ENCODE results near the gene PDLIM7. TPM values are rescaled to one million over a fixed set of nuclear protein-coding genes. Genes with fewer than 3 reads are reported as not detected.

Gene PDLIM7
- total RNA-seq, 2 experiments from 2014 or later, result 50.2 to 56.6 TPM

DNA sequence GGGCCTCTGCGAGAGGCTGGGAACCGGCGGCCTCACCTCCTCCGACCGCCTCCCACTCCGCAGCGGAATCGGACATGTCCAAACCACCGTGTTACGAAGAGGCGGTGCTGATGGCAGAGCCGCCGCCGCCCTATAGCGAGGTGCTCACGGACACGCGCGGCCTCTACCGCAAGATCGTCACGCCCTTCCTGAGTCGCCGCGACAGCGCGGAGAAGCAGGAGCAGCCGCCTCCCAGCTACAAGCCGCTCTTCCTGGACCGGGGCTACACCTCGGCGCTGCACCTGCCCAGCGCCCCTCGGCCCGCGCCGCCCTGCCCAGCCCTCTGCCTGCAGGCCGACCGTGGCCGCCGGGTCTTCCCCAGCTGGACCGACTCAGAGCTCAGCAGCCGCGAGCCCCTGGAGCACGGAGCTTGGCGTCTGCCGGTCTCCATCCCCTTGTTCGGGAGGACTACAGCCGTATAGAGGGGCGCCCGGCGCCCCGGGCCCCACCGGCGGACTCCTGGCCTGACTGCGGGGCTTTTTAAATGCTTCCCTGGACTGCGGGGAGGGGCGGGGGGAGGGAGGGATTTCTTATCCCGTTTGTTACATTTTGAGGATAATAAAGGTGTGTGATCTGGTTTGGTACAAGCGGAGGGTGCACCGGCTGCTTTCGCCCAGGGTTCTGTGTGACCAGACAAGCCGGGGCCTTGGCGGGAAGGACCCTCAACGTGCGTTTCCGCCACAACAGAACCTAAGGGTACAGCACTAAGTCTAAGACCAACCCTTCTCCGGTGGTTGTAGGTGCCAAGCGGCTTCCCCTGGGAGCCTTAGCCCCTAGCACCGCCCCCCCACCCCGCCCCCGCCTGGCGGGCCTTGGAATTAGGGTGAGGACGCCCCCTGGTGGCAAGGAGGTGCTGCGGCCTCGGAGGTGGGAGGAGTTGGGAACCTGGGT, 41.5 kb downstream of the PDLIM7 start:
- peak; percentile 97 for DNase-seq
- Mint-ChIP-seq H3K36me3 (no peaks in the 10 kb centered on the region), H3K4me3 (peak overlapping the region; percentile 78), H3K27ac (peak overlapping the region; percentile 75), H3K4me1 (ENCODE audit: low read depth) (peaks cover 11% of the 10 kb centered on the region), H3K9me3 (no peaks in the 10 kb centered on the region), H3K27me3 (no peaks in the 10 kb centered on the region)
- CTCF ChIA-PET, result interaction anchor here (0.6 to 29.1 kb wide), 43 partner anchors 11 to 154 kb away, joined by 3 to 624 read pairs (median 9); partner anchors contain the start of genes DDX41, F12, GRK6 and LMAN2
- intact Hi-C loops (cut with micrococcal nuclease), result loop anchor here (1.0 to 2.0 kb wide), 5 partner anchors 17 to 323 kb away; partner anchors contain the start of genes DBN1, NSD1 and PDLIM7
- POLR2A ChIA-PET, result interaction anchor here (0.7 to 5.2 kb wide), 18 partner anchors 10 to 98 kb away, joined by 3 to 54 read pairs (median 5); partner anchors contain the start of genes DBN1, GRK6, PDLIM7 and PRR7

DNA sequence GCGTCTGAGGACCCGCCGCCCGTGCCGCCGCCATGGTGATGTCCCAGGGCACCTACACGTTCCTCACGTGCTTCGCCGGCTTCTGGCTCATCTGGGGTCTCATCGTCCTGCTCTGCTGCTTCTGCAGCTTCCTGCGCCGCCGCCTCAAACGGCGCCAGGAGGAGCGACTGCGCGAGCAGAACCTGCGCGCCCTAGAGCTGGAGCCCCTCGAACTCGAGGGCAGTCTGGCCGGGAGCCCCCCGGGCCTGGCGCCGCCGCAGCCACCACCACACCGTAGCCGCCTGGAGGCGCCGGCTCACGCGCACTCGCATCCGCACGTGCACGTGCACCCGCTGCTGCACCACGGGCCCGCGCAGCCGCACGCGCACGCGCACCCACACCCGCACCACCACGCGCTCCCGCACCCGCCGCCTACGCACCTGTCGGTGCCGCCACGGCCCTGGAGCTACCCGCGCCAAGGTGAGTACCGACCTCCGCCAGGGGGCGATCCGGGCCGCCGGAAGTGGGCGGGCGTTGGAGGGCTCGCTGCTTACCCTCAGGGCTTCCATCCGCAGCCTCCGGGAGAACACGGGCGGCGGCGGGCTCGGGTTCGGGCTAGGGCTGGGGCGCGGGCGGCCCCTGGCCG, 42.3 kb downstream of the PDLIM7 start:
- H3K4me1 Mint-ChIP-seq (ENCODE audit: low read depth), result peaks cover 11% of the 10 kb centered on the region
- CTCF ChIA-PET, result interaction anchor here (0.6 to 29.1 kb wide), 45 partner anchors 10 to 158 kb away, joined by 3 to 624 read pairs (median 7); partner anchors contain the start of genes DDX41, F12, GRK6 and LMAN2
- no peaks in the 10 kb centered on the region for H3K36me3 Mint-ChIP-seq
- peak overlapping the region; percentile 66 for H3K27ac Mint-ChIP-seq
- peak overlapping the region; percentile 78 for H3K4me3 Mint-ChIP-seq
- intact Hi-C loops (cut with micrococcal nuclease), result loop anchor here (1.0 kb wide), 2 partner anchors 26 to 42 kb away; partner anchors contain the start of gene PDLIM7
- H3K9me3 Mint-ChIP-seq, result no peaks in the 10 kb centered on the region
- peak; percentile 95 for DNase-seq
- no peaks in the 10 kb centered on the region for H3K27me3 Mint-ChIP-seq
- POLR2A ChIA-PET, result interaction anchor here (0.7 to 5.2 kb wide), 17 partner anchors 9 to 97 kb away, joined by 3 to 54 read pairs (median 5); partner anchors contain the start of genes DBN1, GRK6, PDLIM7 and PRR7

- Mint-ChIP-seq H3K27ac (peak overlapping the region; percentile 66), H3K36me3 (no peaks in the 10 kb centered on the region), H3K27me3 (no peaks in the 10 kb centered on the region), H3K4me1 (ENCODE audit: low read depth) (peaks cover 11% of the 10 kb centered on the region), H3K9me3 (no peaks in the 10 kb centered on the region), H3K4me3 (peak overlapping the region; percentile 78)
- ChIA-PET POLR2A (interaction anchor here (0.6 to 5.2 kb wide), 15 partner anchors 9 to 97 kb away, joined by 3 to 54 read pairs (median 6); partner anchors contain the start of genes DBN1, GRK6, PDLIM7 and PRR7), CTCF (interaction anchor here (0.6 to 29.1 kb wide), 38 partner anchors 9 to 500 kb away, joined by 3 to 624 read pairs (median 9); partner anchors contain the start of genes F12, GRK6, LMAN2 and MXD3)
- DNase-seq, result peak; percentile 95
- intact Hi-C loops (cut with micrococcal nuclease), result loop anchor here (1.0 kb wide), 5 partner anchors 25 to 64 kb away; partner anchors contain the start of genes GRK6 and PDLIM7
Measured at GRCh38 chr5:177454397-177455035, 42.9 kb downstream of the PDLIM7 start.

- Mint-ChIP-seq H3K4me1 (ENCODE audit: low read depth) (peaks cover 11% of the 10 kb centered on the region), H3K27me3 (no peaks in the 10 kb centered on the region)
- CTCF ChIA-PET, result interaction anchor here (0.6 to 29.1 kb wide), 25 partner anchors 9 to 499 kb away, joined by 3 to 624 read pairs (median 12); partner anchors contain the start of genes F12, GRK6, LMAN2 and MXD3
Measured at GRCh38 chr5:177453852-177454396, 43.5 kb downstream of the PDLIM7 start.

DNA sequence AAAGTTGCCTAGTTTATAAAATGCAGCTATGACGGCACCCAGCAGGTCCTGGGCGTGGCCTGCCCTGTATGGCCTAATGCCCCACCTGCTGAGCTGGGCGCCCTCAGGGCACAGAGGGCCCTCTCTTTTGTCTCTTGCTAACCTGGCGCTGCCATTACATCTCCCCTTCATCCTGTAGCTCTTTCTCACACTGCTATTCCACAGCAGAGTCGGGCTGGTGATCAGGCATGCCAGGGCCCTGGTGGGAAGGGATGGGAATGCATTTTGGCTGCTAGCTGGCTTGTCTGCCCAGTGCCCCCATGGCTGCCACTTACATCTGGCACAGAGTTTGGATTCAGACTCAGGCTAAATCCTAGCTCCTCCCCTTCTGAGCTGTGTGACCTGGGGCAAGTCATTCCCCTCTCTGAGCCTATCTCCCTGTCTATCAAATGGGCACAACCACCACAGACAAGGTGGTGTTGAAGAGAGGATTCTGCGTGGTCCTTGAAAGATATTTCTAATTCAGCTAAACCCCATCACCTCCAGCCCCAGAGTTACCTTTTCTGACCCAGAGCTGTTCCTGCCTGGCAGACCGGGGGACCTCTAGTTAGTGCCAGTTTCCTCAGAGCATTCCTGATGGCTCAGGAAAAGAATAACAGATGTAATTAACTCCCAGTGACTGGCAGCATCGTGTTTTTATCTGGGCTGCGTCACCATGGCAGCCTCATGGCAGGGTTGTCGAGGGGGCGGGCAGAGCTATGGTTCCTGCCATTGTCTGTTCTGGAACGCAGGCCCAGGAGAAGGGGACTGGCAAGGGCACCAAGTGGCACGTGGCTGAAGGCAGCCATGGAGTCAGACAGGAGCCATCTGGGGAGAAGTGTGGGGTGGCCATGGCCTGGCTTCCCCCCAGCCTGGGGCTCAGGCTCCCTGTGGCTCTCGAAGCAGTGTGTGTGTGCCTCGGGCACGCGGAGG, 44.4 kb downstream of the PDLIM7 start:
- intact Hi-C loops (cut with micrococcal nuclease), result no loop called here
- POLR2A ChIA-PET, result interaction anchor here (0.8 to 5.2 kb wide), 6 partner anchors 9 to 63 kb away, joined by 4 to 54 read pairs (median 14); partner anchors contain the start of gene GRK6
- Mint-ChIP-seq H3K27me3 (no peaks in the 10 kb centered on the region), H3K4me1 (ENCODE audit: low read depth) (peaks cover 20% of the 10 kb centered on the region), H3K36me3 (no peaks in the 10 kb centered on the region), H3K9me3 (no peaks in the 10 kb centered on the region), H3K4me3 (no peak overlapping the region), H3K27ac (no peak overlapping the region)
- CTCF ChIA-PET, result interaction anchor here (1.0 to 29.1 kb wide), 19 partner anchors 8 to 144 kb away, joined by 3 to 624 read pairs (median 9); partner anchors contain the start of genes F12, GRK6, LMAN2 and PFN3
- DNase-seq, result no peak

More at GRCh38 chr5:177453852-177454396, 43.5 kb downstream of the PDLIM7 start:
- no peaks in the 10 kb centered on the region for H3K9me3 Mint-ChIP-seq
- H3K4me3 Mint-ChIP-seq, result peak overlapping the region; percentile 68
- H3K27ac Mint-ChIP-seq, result no peak overlapping the region
- no peaks in the 10 kb centered on the region for H3K36me3 Mint-ChIP-seq
- POLR2A ChIA-PET, result interaction anchor here (0.6 to 5.2 kb wide), 9 partner anchors 8 to 77 kb away, joined by 3 to 54 read pairs (median 16); partner anchors contain the start of genes GRK6 and PRR7
- no peak for DNase-seq
- intact Hi-C loops (cut with micrococcal nuclease), result loop anchor here (1.0 kb wide), 3 partner anchors 28 to 64 kb away; partner anchors contain the start of gene GRK6

GRCh38 chr5:177450667-177451424, 46.6 kb downstream of the PDLIM7 start:
- H3K36me3 Mint-ChIP-seq, result no peaks in the 10 kb centered on the region
- DNase-seq, result no peak
- POLR2A ChIA-PET, result interaction anchor here (1.0 to 14.3 kb wide), 5 partner anchors 21 to 61 kb away, joined by 4 to 319 read pairs (median 54); partner anchors contain the start of gene GRK6
- H3K4me3 Mint-ChIP-seq, result no peak overlapping the region
- H3K9me3 Mint-ChIP-seq, result no peaks in the 10 kb centered on the region
- no peak overlapping the region for H3K27ac Mint-ChIP-seq
- H3K27me3 Mint-ChIP-seq, result no peaks in the 10 kb centered on the region
- peaks cover 25% of the 10 kb centered on the region for H3K4me1 Mint-ChIP-seq (ENCODE audit: low read depth)
- intact Hi-C loops (cut with micrococcal nuclease), result no loop called here
- CTCF ChIA-PET, result interaction anchor here (1.2 to 29.1 kb wide), 4 partner anchors 46 to 141 kb away, joined by 4 to 624 read pairs (median 92); partner anchors contain the start of genes F12 and PFN3

DNA sequence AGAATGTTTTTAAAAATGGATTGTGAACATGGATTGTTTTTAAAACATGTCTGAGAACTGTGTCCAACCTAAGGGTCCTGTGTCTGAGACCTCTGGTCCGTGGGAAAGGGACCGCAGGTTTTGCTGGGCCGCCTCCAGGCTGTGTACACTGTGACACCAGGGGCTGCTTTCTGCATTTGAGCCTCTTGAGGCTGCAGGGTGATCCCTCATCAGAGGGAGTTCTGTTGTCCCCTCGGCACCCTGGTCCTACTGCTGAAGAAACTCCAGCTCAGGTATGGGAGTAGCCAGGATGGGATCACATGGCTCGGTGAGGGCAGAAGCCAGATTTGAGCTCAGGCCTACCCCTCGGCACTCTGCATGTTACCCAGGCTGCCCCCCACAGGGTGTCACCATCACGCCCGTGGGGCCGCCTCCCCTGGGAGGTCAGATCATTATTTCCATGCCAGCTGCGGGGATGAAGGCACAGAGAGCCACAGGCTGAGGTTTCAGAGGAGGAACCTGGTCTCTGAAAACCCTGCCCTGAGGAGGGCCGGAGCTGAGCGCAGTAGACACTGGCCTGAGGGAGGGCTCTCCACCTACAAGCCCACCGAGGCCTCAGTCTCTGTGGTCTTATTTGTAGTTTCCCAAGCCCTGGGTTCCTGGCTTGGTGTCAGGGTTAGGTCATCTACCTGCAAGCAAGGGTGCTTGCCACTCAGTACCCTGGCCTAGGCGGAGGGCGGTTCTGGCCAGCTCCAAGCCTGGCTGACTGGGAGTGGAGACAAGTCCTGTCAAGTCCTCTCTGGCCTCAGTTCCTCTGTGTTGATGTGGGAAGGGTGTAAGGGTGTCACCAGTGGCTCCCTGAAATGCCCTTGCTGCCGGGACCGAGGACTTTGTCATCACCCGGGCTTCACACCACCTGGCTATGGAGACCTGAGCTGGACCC, 48.0 kb downstream of the PDLIM7 start:
- Mint-ChIP-seq H3K27me3 (no peaks in the 10 kb centered on the region), H3K4me3 (no peak overlapping the region), H3K27ac (no peak overlapping the region), H3K9me3 (no peaks in the 10 kb centered on the region), H3K36me3 (no peaks in the 10 kb centered on the region), H3K4me1 (ENCODE audit: low read depth) (peaks cover 39% of the 10 kb centered on the region)
- ChIA-PET POLR2A (interaction anchor here (1.0 to 14.3 kb wide), 5 partner anchors 20 to 137 kb away, joined by 4 to 319 read pairs (median 4); partner anchors contain the start of gene GRK6), CTCF (interaction anchor here (1.2 to 29.1 kb wide), 5 partner anchors 19 to 140 kb away, joined by 5 to 624 read pairs (median 74); partner anchors contain the start of genes F12, GRK6 and PFN3)
- intact Hi-C loops (cut with micrococcal nuclease), result no loop called here
- no peak for DNase-seq

GRCh38 chr5:177448244-177448950, 49.0 kb downstream of the PDLIM7 start:
- intact Hi-C loops (cut with micrococcal nuclease), result no loop called here
- peaks cover 39% of the 10 kb centered on the region for H3K4me1 Mint-ChIP-seq (ENCODE audit: low read depth)
- H3K4me3 Mint-ChIP-seq, result peak overlapping the region; percentile 62
- POLR2A ChIA-PET, result interaction anchor here (0.8 to 14.3 kb wide), 6 partner anchors 19 to 136 kb away, joined by 3 to 319 read pairs (median 4); partner anchors contain the start of gene GRK6
- CTCF ChIA-PET, result interaction anchor here (0.7 to 29.1 kb wide), 6 partner anchors 9 to 139 kb away, joined by 3 to 624 read pairs (median 42); partner anchors contain the start of genes F12, GRK6 and PFN3
- H3K9me3 Mint-ChIP-seq, result no peaks in the 10 kb centered on the region
- H3K27me3 Mint-ChIP-seq, result no peaks in the 10 kb centered on the region
- H3K36me3 Mint-ChIP-seq, result no peaks in the 10 kb centered on the region
- DNase-seq, result no peak
- H3K27ac Mint-ChIP-seq, result peak overlapping the region; percentile 11

Data from activated CD4-positive, alpha-beta memory T cell treated with anti-CD3 and anti-CD28 coated beads for 36 hours (primary cell).